ENCODE measurements around the gene MCHR2.

MCHR2 gene

DNA sequence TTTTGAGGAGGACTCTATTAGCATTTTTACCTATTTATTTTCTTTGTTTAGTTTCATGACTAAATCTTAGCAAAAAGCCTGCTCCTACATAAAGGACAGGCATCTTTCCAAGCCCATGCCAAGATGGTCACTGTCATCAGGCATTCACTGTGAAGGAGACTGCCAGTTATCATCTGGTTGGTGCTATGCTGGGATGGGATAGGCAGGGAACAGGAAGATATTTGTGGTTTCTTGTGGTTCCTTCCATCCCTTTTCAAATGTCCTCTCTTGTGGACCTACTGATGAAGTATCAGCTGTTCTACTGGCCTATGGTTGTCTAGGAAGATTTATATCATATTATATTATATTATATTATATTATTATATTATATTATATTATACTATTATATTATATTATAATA lies 107.0 kb downstream of the MCHR2 start:
- TF ChIP-seq, protein P1, sequence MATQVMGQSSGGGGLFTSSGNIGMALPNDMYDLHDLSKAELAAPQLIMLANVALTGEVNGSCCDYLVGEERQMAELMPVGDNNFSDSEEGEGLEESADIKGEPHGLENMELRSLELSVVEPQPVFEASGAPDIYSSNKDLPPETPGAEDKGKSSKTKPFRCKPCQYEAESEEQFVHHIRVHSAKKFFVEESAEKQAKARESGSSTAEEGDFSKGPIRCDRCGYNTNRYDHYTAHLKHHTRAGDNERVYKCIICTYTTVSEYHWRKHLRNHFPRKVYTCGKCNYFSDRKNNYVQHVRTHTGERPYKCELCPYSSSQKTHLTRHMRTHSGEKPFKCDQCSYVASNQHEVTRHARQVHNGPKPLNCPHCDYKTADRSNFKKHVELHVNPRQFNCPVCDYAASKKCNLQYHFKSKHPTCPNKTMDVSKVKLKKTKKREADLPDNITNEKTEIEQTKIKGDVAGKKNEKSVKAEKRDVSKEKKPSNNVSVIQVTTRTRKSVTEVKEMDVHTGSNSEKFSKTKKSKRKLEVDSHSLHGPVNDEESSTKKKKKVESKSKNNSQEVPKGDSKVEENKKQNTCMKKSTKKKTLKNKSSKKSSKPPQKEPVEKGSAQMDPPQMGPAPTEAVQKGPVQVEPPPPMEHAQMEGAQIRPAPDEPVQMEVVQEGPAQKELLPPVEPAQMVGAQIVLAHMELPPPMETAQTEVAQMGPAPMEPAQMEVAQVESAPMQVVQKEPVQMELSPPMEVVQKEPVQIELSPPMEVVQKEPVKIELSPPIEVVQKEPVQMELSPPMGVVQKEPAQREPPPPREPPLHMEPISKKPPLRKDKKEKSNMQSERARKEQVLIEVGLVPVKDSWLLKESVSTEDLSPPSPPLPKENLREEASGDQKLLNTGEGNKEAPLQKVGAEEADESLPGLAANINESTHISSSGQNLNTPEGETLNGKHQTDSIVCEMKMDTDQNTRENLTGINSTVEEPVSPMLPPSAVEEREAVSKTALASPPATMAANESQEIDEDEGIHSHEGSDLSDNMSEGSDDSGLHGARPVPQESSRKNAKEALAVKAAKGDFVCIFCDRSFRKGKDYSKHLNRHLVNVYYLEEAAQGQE (IDR thresholded peaks at IDR 0.05; ENCODE audit: insufficient replicate concordance, low read depth), result no peak
- TF ChIP-seq, protein P2, sequence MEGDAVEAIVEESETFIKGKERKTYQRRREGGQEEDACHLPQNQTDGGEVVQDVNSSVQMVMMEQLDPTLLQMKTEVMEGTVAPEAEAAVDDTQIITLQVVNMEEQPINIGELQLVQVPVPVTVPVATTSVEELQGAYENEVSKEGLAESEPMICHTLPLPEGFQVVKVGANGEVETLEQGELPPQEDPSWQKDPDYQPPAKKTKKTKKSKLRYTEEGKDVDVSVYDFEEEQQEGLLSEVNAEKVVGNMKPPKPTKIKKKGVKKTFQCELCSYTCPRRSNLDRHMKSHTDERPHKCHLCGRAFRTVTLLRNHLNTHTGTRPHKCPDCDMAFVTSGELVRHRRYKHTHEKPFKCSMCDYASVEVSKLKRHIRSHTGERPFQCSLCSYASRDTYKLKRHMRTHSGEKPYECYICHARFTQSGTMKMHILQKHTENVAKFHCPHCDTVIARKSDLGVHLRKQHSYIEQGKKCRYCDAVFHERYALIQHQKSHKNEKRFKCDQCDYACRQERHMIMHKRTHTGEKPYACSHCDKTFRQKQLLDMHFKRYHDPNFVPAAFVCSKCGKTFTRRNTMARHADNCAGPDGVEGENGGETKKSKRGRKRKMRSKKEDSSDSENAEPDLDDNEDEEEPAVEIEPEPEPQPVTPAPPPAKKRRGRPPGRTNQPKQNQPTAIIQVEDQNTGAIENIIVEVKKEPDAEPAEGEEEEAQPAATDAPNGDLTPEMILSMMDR (IDR thresholded peaks at IDR 0.05; ENCODE audit: insufficient read depth, low read length), result no peak
- TF ChIP-seq GABPA (IDR thresholded peaks at IDR 0.05; ENCODE audit: low read depth), result no peak
- TF ChIP-seq SPI1 (IDR thresholded peaks at IDR 0.05; ENCODE audit: borderline replicate concordance, low read depth), result no peak
- TF ChIP-seq POLR2AphosphoS5 (IDR thresholded peaks at IDR 0.05; ENCODE audit: low read depth), result no peak
- H3K27me3 ChIP-seq (ENCODE audit: insufficient read depth, poor library complexity, severe bottlenecking), result no peaks in the 10 kb centered on the region
- H3K4me3 ChIP-seq (replicated peaks; ENCODE audit: insufficient read depth, low read length), result no peak overlapping the region
- no peak for DNase-seq (ENCODE audit: low read depth in 1 of 2, low spot score in 1 of 2)
- no peak overlapping the region for H3K27ac ChIP-seq (replicated peaks)

DNA sequence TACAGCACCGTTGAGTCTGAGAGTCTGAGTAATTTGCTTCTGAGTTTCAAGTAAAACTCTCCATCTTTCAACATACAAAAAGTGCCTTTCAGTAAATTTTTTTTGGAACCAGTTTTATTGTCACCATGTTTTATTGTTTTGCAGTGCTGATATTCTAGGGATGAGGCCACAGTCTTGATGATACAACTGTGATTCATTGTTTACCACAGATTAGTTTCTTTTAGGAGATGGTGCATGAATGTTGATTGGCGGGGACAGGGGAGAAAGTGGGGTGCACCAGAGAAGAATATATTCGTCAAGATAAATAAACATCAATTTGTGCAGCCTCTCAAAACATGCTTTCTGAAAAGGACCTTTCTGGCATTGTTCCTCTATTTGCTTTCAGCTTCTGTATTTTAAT lies 109.0 kb downstream of the MCHR2 start:
- Histone ChIP-seq H3K27me3 (ENCODE audit: insufficient read depth, poor library complexity, severe bottlenecking) (no peaks in the 10 kb centered on the region), H3K4me3 (replicated peaks; ENCODE audit: insufficient read depth, low read length) (no peak overlapping the region), H3K27ac (replicated peaks) (no peak overlapping the region)
- TF ChIP-seq SPI1 (IDR thresholded peaks at IDR 0.05; ENCODE audit: borderline replicate concordance, low read depth), result no peak
- TF ChIP-seq GABPA (IDR thresholded peaks at IDR 0.05; ENCODE audit: low read depth), result no peak
- TF ChIP-seq, protein P2 (IDR thresholded peaks at IDR 0.05; ENCODE audit: insufficient read depth, low read length), result no peak
- no peak for TF ChIP-seq POLR2AphosphoS5 (IDR thresholded peaks at IDR 0.05; ENCODE audit: low read depth)
- TF ChIP-seq, protein P1 (IDR thresholded peaks at IDR 0.05; ENCODE audit: insufficient replicate concordance, low read depth), result no peak
- no peak for DNase-seq (ENCODE audit: low read depth in 1 of 2, low spot score in 1 of 2)

DNA sequence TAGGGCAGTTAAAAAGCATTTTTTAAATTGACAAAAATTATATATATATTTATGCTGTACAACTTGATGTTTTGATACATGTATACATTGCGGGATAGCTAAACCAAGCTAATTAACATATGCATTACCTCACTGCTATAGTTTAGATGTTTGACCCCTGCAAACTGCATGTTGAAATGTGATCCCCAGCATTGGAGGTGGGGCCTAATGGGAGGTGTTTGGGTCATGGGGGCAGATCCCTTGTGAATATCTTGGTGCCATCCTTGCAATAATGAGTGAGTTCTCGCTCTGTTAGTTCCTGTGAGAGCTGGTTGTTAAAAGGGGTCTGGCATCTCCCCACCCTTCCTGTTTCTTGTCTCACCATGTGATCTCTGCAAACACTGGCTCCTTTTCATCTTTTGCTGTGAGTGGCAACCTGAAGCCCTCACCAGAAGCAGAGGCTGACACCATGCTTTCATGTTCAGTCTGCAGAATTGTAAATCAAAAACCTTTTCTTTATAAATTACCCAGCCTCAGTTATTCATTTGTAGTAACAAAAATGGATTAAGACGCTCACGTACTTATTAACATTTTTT lies 111.8 kb downstream of the MCHR2 start:
- no peak for DNase-seq (ENCODE audit: low read depth in 1 of 2, low spot score in 1 of 2)
- H3K27me3 ChIP-seq (ENCODE audit: insufficient read depth, poor library complexity, severe bottlenecking), result peaks cover 2% of the 10 kb centered on the region
- no peak overlapping the region for H3K27ac ChIP-seq (replicated peaks)
- TF ChIP-seq, protein P2 (IDR thresholded peaks at IDR 0.05; ENCODE audit: insufficient read depth, low read length), result no peak
- no peak for TF ChIP-seq POLR2AphosphoS5 (IDR thresholded peaks at IDR 0.05; ENCODE audit: low read depth)
- TF ChIP-seq, protein P1 (IDR thresholded peaks at IDR 0.05; ENCODE audit: insufficient replicate concordance, low read depth), result no peak
- no peak overlapping the region for H3K4me3 ChIP-seq (replicated peaks; ENCODE audit: insufficient read depth, low read length)
